Activated naive CD4-positive, alpha-beta T cell treated with anti-CD3 and anti-CD28 coated beads, Interleukin-2, amount 50 U/mL, for 72 hours (primary cell): ENCODE data around the gene CDK14. TPM values are rescaled to one million over a fixed set of nuclear protein-coding genes. Genes with fewer than 3 reads are reported as not detected.

Experiments
- ATAC-seq, 2 donors: fragments of 150-1000 bp; cut with Tn5 transposase; 2 replicates each; pipeline ENCODE4 v1.10.0; 2021; ENCODE audit warnings: mild to moderate bottlenecking in 2 of 2, moderate library complexity in 2 of 2
- DNase-seq, 2 donors: peaks; one replicate each; pipeline ENCODE4 v3.0.0; 2021 to 2022; ENCODE audit warnings: low spot score in 2 of 2
- H3K27ac Mint-ChIP-seq, 2 donors: one replicate each; pipeline ENCODE4 v1.8.0; 2022; ENCODE audit warnings: mild to moderate bottlenecking in 2 of 2, mixed read lengths in 2 of 2
- H3K36me3 Mint-ChIP-seq, 2 donors: one replicate each; pipeline ENCODE4 v1.8.0; 2022; ENCODE audit warnings: mixed read lengths in 2 of 2
- H3K9me3 Mint-ChIP-seq, 2 donors: one replicate each; pipeline ENCODE4 v1.8.0; 2022; ENCODE audit warnings: mixed read lengths in 2 of 2
- total RNA-seq, 2 donors: library from RNA; stranded (reverse); gene quantifications; one replicate each; pipeline ENCODE4 v1.2.3, GENCODE V29; 2022

Gene CDK14
- total RNA-seq, 2 donors from 2014 or later = 0.05 to 0.80 TPM

GRCh38 chr7:90931986-90932916 lies 336.1 kb downstream of the CDK14 start:
- H3K27ac Mint-ChIP-seq = no peak overlapping the region
- ATAC-seq = no peak
- peaks cover 0 to 3% of the 10 kb centered on the region in 2 donors for H3K9me3 Mint-ChIP-seq
- no peaks in the 10 kb centered on the region for H3K36me3 Mint-ChIP-seq
- no peak for DNase-seq

DNA sequence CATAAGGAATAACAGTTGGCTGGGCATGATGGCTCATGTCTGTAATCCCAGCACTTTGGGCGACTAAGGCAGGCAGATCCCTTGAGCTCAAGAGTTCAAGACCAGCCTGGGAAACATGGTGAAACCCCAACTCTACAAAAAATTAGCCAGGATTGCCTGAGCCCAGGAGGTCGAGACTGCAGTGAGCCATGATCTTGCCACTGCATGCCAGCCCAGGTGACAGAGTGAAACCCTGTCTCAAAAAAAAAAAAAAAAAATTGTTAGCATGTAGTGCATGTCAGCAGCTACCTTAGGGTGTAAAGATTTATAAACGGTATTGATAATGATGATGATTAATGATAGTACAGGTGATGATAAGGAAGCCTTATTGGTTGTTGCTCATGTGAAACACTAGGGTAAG lies 336.9 kb downstream of the CDK14 start:
- H3K9me3 Mint-ChIP-seq = no peaks in the 10 kb centered on the region
- no peaks in the 10 kb centered on the region for H3K36me3 Mint-ChIP-seq
- no peak overlapping the region for H3K27ac Mint-ChIP-seq
- no peak for ATAC-seq
- DNase-seq = no peak

GRCh38 chr7:90933984-90934383 lies 337.9 kb downstream of the CDK14 start:
- DNase-seq (no peak), ATAC-seq (no peak)
- H3K9me3 Mint-ChIP-seq = no peaks in the 10 kb centered on the region
- H3K27ac Mint-ChIP-seq = no peak overlapping the region
- H3K36me3 Mint-ChIP-seq = no peaks in the 10 kb centered on the region

GRCh38 chr7:90938371-90938770 lies 342.2 kb downstream of the CDK14 start:
- no peaks in the 10 kb centered on the region for H3K36me3 Mint-ChIP-seq
- H3K9me3 Mint-ChIP-seq = no peaks in the 10 kb centered on the region
- DNase-seq (no peak), ATAC-seq (no peak)
- H3K27ac Mint-ChIP-seq = no peak overlapping the region

GRCh38 chr7:90939666-90940065 lies 343.5 kb downstream of the CDK14 start:
- no peaks in the 10 kb centered on the region for H3K9me3 Mint-ChIP-seq
- H3K27ac Mint-ChIP-seq = no peak overlapping the region
- no peak for ATAC-seq
- no peak for DNase-seq
- no peaks in the 10 kb centered on the region for H3K36me3 Mint-ChIP-seq

DNA sequence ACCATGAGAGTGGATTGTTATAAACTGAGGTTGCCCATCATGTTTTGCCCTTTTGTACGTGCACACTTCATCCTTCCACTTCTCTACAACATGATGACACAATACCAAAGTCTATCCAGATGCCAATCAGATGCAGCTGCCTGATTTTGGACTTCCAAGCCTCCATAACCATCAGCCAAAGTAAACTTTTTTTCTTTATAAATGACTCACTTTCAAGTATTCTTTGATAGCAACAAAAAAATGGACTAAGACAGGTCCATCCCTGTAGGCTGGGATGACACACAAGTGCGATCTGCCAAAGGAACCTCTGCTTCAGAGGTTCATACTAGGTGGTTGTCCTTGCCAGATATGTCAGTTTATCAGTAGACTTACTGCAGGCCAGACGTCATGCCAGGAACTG lies 347.9 kb downstream of the CDK14 start:
- no peaks in the 10 kb centered on the region for H3K9me3 Mint-ChIP-seq
- DNase-seq (no peak), ATAC-seq (no peak)
- H3K27ac Mint-ChIP-seq = no peak overlapping the region
- no peaks in the 10 kb centered on the region for H3K36me3 Mint-ChIP-seq

DNA sequence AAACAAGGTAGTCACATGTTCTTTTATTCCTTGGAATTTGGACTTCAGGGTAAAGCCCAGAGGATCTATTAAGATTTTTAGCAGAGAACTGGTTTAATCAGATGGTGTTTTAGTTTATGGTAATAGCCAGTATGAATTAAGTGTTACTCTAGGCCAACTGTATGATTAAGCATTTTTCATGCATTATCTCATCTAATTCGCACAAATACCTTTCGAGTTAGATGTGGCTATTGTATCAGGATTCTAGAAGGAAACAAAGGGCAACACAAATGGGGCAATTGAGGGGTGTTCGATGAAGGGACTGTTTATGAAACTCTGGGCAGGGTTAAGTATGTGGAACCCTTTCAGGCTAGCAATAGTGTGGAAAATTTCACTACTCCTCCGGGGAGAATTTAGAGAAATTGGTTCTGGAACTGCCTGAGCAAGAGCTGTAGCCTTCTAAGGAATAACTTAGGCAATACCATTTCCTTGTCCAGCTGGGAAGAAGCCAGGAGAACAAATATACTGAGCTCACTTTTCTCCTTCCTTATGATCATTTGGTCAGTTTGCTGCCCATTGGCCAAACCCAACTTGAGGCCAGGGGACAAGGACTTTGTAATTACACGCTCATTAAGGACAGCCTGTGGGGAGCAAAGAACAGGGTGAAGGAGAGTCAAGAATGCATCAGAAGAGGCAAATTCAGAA lies 349.1 kb downstream of the CDK14 start:
- no peak for ATAC-seq

DNA sequence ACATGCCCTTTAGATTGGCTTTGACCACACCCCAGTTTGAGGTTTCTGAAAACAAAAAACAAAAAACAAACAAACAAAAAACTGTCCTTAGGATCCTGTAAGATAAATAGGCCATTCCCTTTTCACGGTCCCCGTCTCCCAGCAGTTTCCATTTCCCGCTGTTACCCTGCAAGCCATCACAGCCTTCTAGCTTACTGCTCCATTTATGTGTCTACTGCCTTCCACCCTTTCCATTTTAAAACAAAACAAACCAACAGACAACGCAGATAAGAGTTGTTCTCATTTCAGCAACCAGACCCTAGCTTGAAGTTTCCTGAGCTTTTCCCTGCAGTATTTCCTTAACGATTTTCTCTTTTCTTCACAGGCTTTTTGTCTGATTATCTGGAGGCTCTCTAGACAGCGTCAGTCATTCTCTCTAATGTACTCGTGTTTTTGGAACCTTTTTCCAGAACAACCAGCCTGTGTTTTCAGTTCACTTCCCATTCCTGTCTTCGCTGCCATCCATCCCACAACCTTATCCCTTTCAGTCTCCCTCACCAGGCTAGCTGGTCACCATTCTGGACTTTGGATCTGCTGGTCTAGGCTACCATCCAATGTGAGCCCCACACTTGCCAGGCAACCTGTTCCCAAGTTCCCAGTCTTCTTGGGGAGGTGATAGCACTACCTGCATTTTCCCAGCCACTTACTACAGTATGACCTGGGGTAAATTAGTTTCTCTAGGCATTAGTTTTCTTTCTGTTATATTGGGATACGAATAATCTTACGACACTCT lies 350.8 kb downstream of the CDK14 start:
- no peak overlapping the region for H3K27ac Mint-ChIP-seq
- no peaks in the 10 kb centered on the region for H3K9me3 Mint-ChIP-seq
- no peaks in the 10 kb centered on the region for H3K36me3 Mint-ChIP-seq
- no peak for ATAC-seq
- DNase-seq = no peak

More for the DNA sequence above, 349.1 kb downstream of the CDK14 start:
- Mint-ChIP-seq H3K27ac (no peak overlapping the region), H3K36me3 (no peaks in the 10 kb centered on the region), H3K9me3 (no peaks in the 10 kb centered on the region)
- no peak for DNase-seq

DNA sequence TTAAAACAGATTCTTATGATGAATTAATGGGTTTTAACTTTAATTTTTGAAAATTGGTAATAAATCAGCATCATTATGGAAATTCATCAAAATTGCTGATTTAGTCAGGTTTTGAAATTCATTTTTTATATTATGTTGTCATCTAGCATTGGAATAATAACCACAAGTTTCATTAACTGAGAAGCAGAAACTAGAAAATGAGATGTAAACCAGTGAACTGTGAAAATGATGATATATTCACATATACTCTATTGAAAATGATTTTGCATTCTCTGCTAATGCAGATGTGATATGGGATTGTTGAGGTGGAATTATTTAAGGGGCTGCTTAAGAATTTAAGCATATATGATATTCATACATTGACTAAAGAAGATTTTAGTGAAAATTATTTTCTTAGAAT lies 352.0 kb downstream of the CDK14 start:
- ATAC-seq (no peak), DNase-seq (no peak)
- H3K36me3 Mint-ChIP-seq = no peaks in the 10 kb centered on the region
- H3K9me3 Mint-ChIP-seq = no peaks in the 10 kb centered on the region
- no peak overlapping the region for H3K27ac Mint-ChIP-seq

GRCh38 chr7:90951229-90951628 lies 355.1 kb downstream of the CDK14 start:
- Mint-ChIP-seq H3K36me3 (no peaks in the 10 kb centered on the region), H3K27ac (no peak overlapping the region), H3K9me3 (no peaks in the 10 kb centered on the region)
- DNase-seq (no peak), ATAC-seq (no peak)

DNA sequence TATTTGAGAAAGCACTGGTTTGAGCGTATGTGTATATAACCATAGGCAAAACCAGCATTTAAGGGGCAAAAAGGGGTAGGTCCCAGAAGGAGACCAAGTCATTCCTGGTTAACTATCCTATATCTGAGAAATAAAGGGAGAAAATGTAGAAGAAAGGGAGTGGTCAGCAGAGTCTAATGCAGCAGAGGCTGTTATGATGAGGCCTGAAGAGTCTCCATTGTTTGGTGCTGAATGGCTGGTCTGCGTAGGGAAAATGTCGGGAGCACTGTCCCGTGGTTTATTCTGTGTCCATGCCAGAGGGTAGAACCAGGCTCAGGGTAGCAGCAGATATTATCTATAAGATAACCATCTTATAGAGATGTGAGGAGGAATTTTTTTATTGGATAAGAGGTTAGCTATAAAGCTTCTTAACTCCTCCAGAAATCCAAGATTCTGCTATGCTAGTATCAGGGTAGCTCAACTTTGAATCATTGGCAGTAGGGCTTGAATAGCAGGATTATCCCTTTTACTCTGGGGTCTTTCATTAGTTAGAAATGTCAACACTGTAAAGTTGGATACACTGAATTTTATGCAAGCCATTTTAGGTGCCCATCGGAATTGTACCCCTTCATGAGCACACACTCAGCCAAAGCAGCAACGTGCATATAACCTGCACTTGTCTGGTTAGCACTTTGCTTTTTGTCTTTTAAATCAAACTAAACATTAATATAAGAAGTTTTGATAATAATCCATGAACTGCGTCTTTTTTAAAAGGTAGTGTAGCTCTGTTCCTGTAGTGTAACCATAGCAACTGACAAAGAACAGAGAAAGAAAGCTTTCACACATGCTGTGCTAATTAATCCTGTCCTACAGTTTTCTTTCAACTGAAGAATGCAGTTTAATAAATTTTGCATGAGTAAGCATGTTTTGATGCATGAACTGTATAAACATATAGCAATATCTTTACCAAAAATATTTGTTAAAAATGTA lies 356.1 kb downstream of the CDK14 start:
- H3K27ac Mint-ChIP-seq = no peak overlapping the region
- no peak for ATAC-seq

GRCh38 chr7:90955641-90956207 lies 359.6 kb downstream of the CDK14 start:
- Mint-ChIP-seq H3K27ac (no peak overlapping the region), H3K36me3 (no peaks in the 10 kb centered on the region), H3K9me3 (no peaks in the 10 kb centered on the region)
- ATAC-seq = no peak
- DNase-seq = no peak

More for the DNA sequence above, 356.1 kb downstream of the CDK14 start:
- no peak for DNase-seq
- Mint-ChIP-seq H3K9me3 (no peaks in the 10 kb centered on the region), H3K36me3 (no peaks in the 10 kb centered on the region)

GRCh38 chr7:90957883-90958282 lies 361.8 kb downstream of the CDK14 start:
- H3K27ac Mint-ChIP-seq = no peak overlapping the region
- no peak for DNase-seq
- H3K9me3 Mint-ChIP-seq = peaks cover 2 to 4% of the 10 kb centered on the region in 2 donors
- no peaks in the 10 kb centered on the region for H3K36me3 Mint-ChIP-seq
- ATAC-seq = no peak

- H3K27ac Mint-ChIP-seq = no peak overlapping the region
These were observed 362.5 kb downstream of the CDK14 start for GRCh38 chr7:90958647-90959046.

DNA sequence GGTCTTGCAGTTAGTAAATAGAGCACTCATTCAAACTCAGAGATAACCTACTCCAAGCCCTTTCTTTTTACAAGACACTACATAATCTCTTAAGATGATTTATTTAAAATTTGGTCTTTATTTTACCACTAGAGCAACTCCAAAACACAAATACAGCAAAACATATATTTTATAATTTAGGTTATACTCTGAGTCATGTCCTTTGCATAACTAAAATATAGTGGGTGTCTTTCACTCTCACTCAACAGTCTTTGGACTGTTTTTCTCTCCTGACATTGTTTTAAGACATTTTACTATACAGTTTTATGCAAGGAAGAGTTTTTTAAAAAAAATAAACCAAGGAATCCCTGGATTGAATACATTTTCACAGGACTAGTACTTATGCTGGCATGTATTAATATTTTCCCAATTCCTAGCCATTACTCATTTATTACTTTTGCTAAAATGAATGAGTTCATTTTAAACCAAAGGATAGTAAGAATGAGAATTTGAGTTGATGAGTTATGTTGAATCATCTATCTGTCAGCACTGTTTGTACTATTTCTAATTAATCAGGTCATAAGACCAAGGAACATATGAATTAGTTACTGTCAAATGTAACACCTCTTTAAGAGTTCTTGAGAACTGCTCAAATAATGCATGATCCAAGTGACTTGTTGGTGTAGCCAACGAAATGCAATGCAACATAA lies 365.1 kb downstream of the CDK14 start:
- DNase-seq (no peak), ATAC-seq (peak in 1 of 2 donors; percentile 93)
- Mint-ChIP-seq H3K27ac (no peak overlapping the region), H3K36me3 (no peaks in the 10 kb centered on the region), H3K9me3 (peaks cover 7 to 9% of the 10 kb centered on the region in 2 donors)

More at GRCh38 chr7:90958647-90959046, 362.5 kb downstream of the CDK14 start:
- no peaks in the 10 kb centered on the region for H3K36me3 Mint-ChIP-seq
- peaks cover 7 to 9% of the 10 kb centered on the region in 2 donors for H3K9me3 Mint-ChIP-seq
- DNase-seq = no peak
- no peak for ATAC-seq
